HUES48 (cell line): ENCODE data around the gene ZNF681.
A peak's percentile ranks its signal among the peaks of the same experiment; 100 is the strongest.
"Not testable (repeated sequence)": the region's sequence is repeated elsewhere in the genome, so short reads cannot be mapped to it uniquely, and the experiment has no call there.

Experiments
- H3K27ac ChIP-seq: one replicate; pipeline ENCODE4 v1.7.0; 2013; ENCODE audit warnings: low read depth, low read length, inconsistent platforms
- H3K27me3 ChIP-seq: 2 replicates; pipeline ENCODE4 v1.6.1; 2013; ENCODE audit warnings: mild to moderate bottlenecking, low read length; ENCODE audit not compliant: control insufficient read depth, insufficient read depth
- H3K36me3 ChIP-seq: 2 replicates; pipeline ENCODE4 v1.6.1; 2013; ENCODE audit warnings: low read length; ENCODE audit not compliant: control insufficient read depth, insufficient read depth
- H3K4me1 ChIP-seq: 2 replicates; pipeline ENCODE4 v1.6.1; 2013; ENCODE audit warnings: mild to moderate bottlenecking, low read length; ENCODE audit not compliant: control insufficient read depth, insufficient read depth
- H3K4me3 ChIP-seq: 2 replicates; pipeline ENCODE4 v1.5.1; 2013; ENCODE audit warnings: mild to moderate bottlenecking, low read depth, low read length
- H3K9ac ChIP-seq: 2 replicates; pipeline ENCODE4 v1.6.1; 2013; ENCODE audit warnings: mild to moderate bottlenecking, low read depth, low read length, moderate library complexity
- H3K9me3 ChIP-seq: 2 replicates; pipeline ENCODE4 v1.6.1; 2013; ENCODE audit warnings: low read length; ENCODE audit not compliant: control insufficient read depth, insufficient read depth

Gene ZNF681

GRCh38 chr19:23762548-23762883 is 3.8 kb upstream of the ZNF681 start:
- peaks cover 15% of the 10 kb centered on the region for H3K36me3 ChIP-seq
- H3K4me1 ChIP-seq = peaks cover 7% of the 10 kb centered on the region; the same call in 1 of the 2 replicates
- H3K9me3 ChIP-seq = no peaks in the 10 kb centered on the region
- peak overlapping the region; percentile 98 for H3K4me3 ChIP-seq
- peaks cover 4% of the 10 kb centered on the region; the same call in 1 of the 2 replicates for H3K27me3 ChIP-seq
- no peak overlapping the region for H3K9ac ChIP-seq
- H3K27ac ChIP-seq = no peak overlapping the region

GRCh38 chr19:23760326-23760725 is 1.6 kb upstream of the ZNF681 start:
- H3K4me1 ChIP-seq, H3K4me3 ChIP-seq, H3K36me3 ChIP-seq, H3K9me3 ChIP-seq, H3K9ac ChIP-seq, H3K27me3 ChIP-seq, H3K27ac ChIP-seq: not testable (repeated sequence)

- H3K9ac ChIP-seq, H3K27ac ChIP-seq, H3K4me1 ChIP-seq, H3K4me3 ChIP-seq, H3K27me3 ChIP-seq: not testable (repeated sequence)
- H3K9me3 ChIP-seq = peaks cover 59% of the 10 kb centered on the region
- H3K36me3 ChIP-seq = peaks cover 42% of the 10 kb centered on the region
Observed at GRCh38 chr19:23743633-23744232, 15.0 kb downstream of the ZNF681 start.

- H3K36me3 ChIP-seq, H3K9me3 ChIP-seq, H3K4me1 ChIP-seq, H3K27ac ChIP-seq, H3K9ac ChIP-seq, H3K27me3 ChIP-seq, H3K4me3 ChIP-seq: not testable (repeated sequence)
Observed at GRCh38 chr19:23730729-23731465, 27.8 kb downstream of the ZNF681 start.

GRCh38 chr19:23724161-23724560 is 34.5 kb downstream of the ZNF681 start:
- H3K27me3 ChIP-seq, H3K27ac ChIP-seq, H3K4me3 ChIP-seq, H3K9me3 ChIP-seq, H3K36me3 ChIP-seq: not testable (repeated sequence)
- peak overlapping the region; percentile 8; the same call in 1 of the 2 replicates for H3K9ac ChIP-seq
- H3K4me1 ChIP-seq = peaks cover 28% of the 10 kb centered on the region

GRCh38 chr19:23718802-23719201 is 39.9 kb downstream of the ZNF681 start:
- Histone ChIP-seq H3K4me3 (peak overlapping the region; percentile 52), H3K27me3 (no peaks in the 10 kb centered on the region), H3K27ac (peak overlapping the region; percentile 35), H3K36me3 (no peaks in the 10 kb centered on the region), H3K9me3 (no peaks in the 10 kb centered on the region), H3K4me1 (peaks cover 32% of the 10 kb centered on the region), H3K9ac (no peak overlapping the region)

- H3K27ac ChIP-seq = no peak overlapping the region
- H3K9ac ChIP-seq = no peak overlapping the region
- H3K9me3 ChIP-seq = no peaks in the 10 kb centered on the region
- H3K4me3 ChIP-seq = no peak overlapping the region
- H3K27me3 ChIP-seq = no peaks in the 10 kb centered on the region
- no peaks in the 10 kb centered on the region for H3K36me3 ChIP-seq
- H3K4me1 ChIP-seq = peaks cover 20% of the 10 kb centered on the region
Observed at GRCh38 chr19:23716792-23717191, 41.9 kb downstream of the ZNF681 start.

GRCh38 chr19:23709347-23709746 is 49.3 kb downstream of the ZNF681 start:
- no peaks in the 10 kb centered on the region for H3K9me3 ChIP-seq
- no peak overlapping the region for H3K9ac ChIP-seq
- no peaks in the 10 kb centered on the region for H3K4me1 ChIP-seq
- H3K36me3 ChIP-seq = no peaks in the 10 kb centered on the region
- no peaks in the 10 kb centered on the region for H3K27me3 ChIP-seq
- no peak overlapping the region for H3K4me3 ChIP-seq
- no peak overlapping the region for H3K27ac ChIP-seq

- H3K9me3 ChIP-seq = no peaks in the 10 kb centered on the region
- no peak overlapping the region for H3K9ac ChIP-seq
- no peaks in the 10 kb centered on the region for H3K27me3 ChIP-seq
- no peaks in the 10 kb centered on the region for H3K36me3 ChIP-seq
- H3K4me3 ChIP-seq = no peak overlapping the region
- no peak overlapping the region for H3K27ac ChIP-seq
- no peaks in the 10 kb centered on the region for H3K4me1 ChIP-seq
Observed at GRCh38 chr19:23706657-23707056, 52.0 kb downstream of the ZNF681 start.

- no peaks in the 10 kb centered on the region for H3K36me3 ChIP-seq
- no peaks in the 10 kb centered on the region for H3K9me3 ChIP-seq
- H3K9ac ChIP-seq = no peak overlapping the region
- H3K27me3 ChIP-seq = no peaks in the 10 kb centered on the region
- H3K27ac ChIP-seq = no peak overlapping the region
- peaks cover 22% of the 10 kb centered on the region for H3K4me1 ChIP-seq
- no peak overlapping the region for H3K4me3 ChIP-seq
Observed at GRCh38 chr19:23699521-23699860, 59.2 kb downstream of the ZNF681 start.

GRCh38 chr19:23698711-23699520 is 59.8 kb downstream of the ZNF681 start:
- no peak overlapping the region for H3K27ac ChIP-seq
- H3K27me3 ChIP-seq = no peaks in the 10 kb centered on the region
- no peak overlapping the region for H3K4me3 ChIP-seq
- H3K36me3 ChIP-seq = no peaks in the 10 kb centered on the region
- peaks cover 22% of the 10 kb centered on the region for H3K4me1 ChIP-seq
- no peak overlapping the region for H3K9ac ChIP-seq
- no peaks in the 10 kb centered on the region for H3K9me3 ChIP-seq
